Esophagus squamous epithelium (tissue), 4 donors: ENCODE data around the gene SMURF2.

Source experiments
- CTCF ChIP-seq, 6 experiments: fragments of 450-650 bp in 4 of 6; fragments of 200-600 bp in 2 of 6; sonication (generic) in 2 of 6; IDR thresholded peaks; one replicate each; pipeline ENCODE4 v1.5.1; 2016 to 2019; ENCODE audit warnings: antibody characterized with exemption in 6 of 6, mild to moderate bottlenecking in 4 of 6, moderate library complexity in 4 of 6
- POLR2A ChIP-seq, 4 donors: fragments of 450-650 bp; IDR thresholded peaks; one replicate each; pipeline ENCODE4 v1.6.1; 2017; ENCODE audit warnings: antibody characterized with exemption in 4 of 4, mild to moderate bottlenecking in 4 of 4, moderate library complexity in 3 of 4

GRCh38 chr17:64509179-64509578 lies 152.9 kb downstream of the SMURF2 start:
- TF ChIP-seq CTCF (IDR thresholded peaks at IDR 0.05) = no peak
- no peak for TF ChIP-seq POLR2A (IDR thresholded peaks at IDR 0.05)
